H1 (cell line): Measurements from ENCODE around the gene G6PC3. TPM values are rescaled to one million over a fixed set of nuclear protein-coding genes. Genes with fewer than 3 reads are reported as not detected.

Experiments used
- polyA plus RNA-seq, 7 experiments: library from polyadenylated mRNA; depleted of rRNA in 3 of 7; stranded (reverse) in 5 of 7; unstranded in 2 of 7; fragments of >200 nt in 5 of 7; fragments of 200-250 nt in 2 of 7; gene quantifications; 1 replicate in 5 of 7; 2 replicates in 1 of 7; 4 replicates in 1 of 7; pipeline versions ENCODE4 v1.2.1 to v1.2.3, GENCODE V29; 2011 to 2013; ENCODE audit warnings: missing spikeins in 2 of 7, mixed read lengths in 2 of 7
- small RNA-seq: library from polyadenylated mRNA; stranded (forward); fragments of <200 nt; extraction: miRNeasy Mini kit (QIAGEN cat#:217004); gene quantifications from one replicate; pipeline ENCODE3, GENCODE V24; 2013; ENCODE audit not compliant: insufficient read depth
- total RNA-seq: library from RNA; stranded (reverse); fragmentation: NEBNext Ultra II Directional; extraction: Animal tissue kit (Norgen Biotek cat#: 25700); gene quantifications from 2 replicates; pipeline ENCODE4 v1.2.1, GENCODE V29; 2021

The G6PC3 gene
- total and polyA plus RNA-seq, 2 of the 8 experiments (the other 6 are each of a cell fraction or from before 2014, with no cell fraction given): 104 to 343 TPM

Small RNA genes lying within 50 kb of the gene (small RNA-seq; reads per million reads assigned to genes)
- not detected for gene RF00012

Other genes starting within 250 kb of the G6PC3 start
- gene MPP3, start 237.6 kb upstream of the G6PC3 start, total RNA-seq: 5.5 and 6.1 TPM in 2 replicates
- gene MPP3, start 237.6 kb upstream of the G6PC3 start, polyA plus RNA-seq (2011; rRNA removed): 3.1 and 3.8 TPM in 2 replicates
- not detected in 2 replicates for gene CD300LG, start 223.6 kb upstream of the G6PC3 start, total RNA-seq
- 0.06 and 0.14 TPM in 2 replicates for gene CD300LG, start 223.6 kb upstream of the G6PC3 start, polyA plus RNA-seq (2011; rRNA removed)
- 30.9 and 31.6 TPM in 2 replicates for gene MPP2, start 163.2 kb upstream of the G6PC3 start, total RNA-seq
- gene MPP2, start 163.2 kb upstream of the G6PC3 start, polyA plus RNA-seq (2011; rRNA removed): 33.5 and 34.1 TPM in 2 replicates
- gene PPY, start 128.3 kb upstream of the G6PC3 start, total RNA-seq: not detected in 2 replicates
- gene PPY, start 128.3 kb upstream of the G6PC3 start, polyA plus RNA-seq (2011; rRNA removed): 0.26 TPM in 1 of 2 replicates, not detected in the other
- gene PYY, start 116.8 kb upstream of the G6PC3 start, total RNA-seq: 0.42 and 0.93 TPM in 2 replicates
- 2.7 and 3.4 TPM in 2 replicates for gene PYY, start 116.8 kb upstream of the G6PC3 start, polyA plus RNA-seq (2011; rRNA removed)
- gene NAGS, start 66.1 kb upstream of the G6PC3 start, total RNA-seq: 5.1 TPM in 2 replicates
- gene NAGS, start 66.1 kb upstream of the G6PC3 start, polyA plus RNA-seq (2011; rRNA removed): 4.0 and 4.4 TPM in 2 replicates
- 16.1 and 20.9 TPM in 2 replicates for gene TMEM101, start 55.8 kb upstream of the G6PC3 start, total RNA-seq
- gene TMEM101, start 55.8 kb upstream of the G6PC3 start, polyA plus RNA-seq (2011; rRNA removed): 44.7 and 55.6 TPM in 2 replicates
- gene LSM12, start 4.1 kb upstream of the G6PC3 start, total RNA-seq: 118 and 142 TPM in 2 replicates
- 51.6 and 69.8 TPM in 2 replicates for gene LSM12, start 4.1 kb upstream of the G6PC3 start, polyA plus RNA-seq (2011; rRNA removed)
- gene HDAC5, start 52.9 kb downstream of the G6PC3 start, total RNA-seq: 48.5 and 54.0 TPM in 2 replicates
- gene HDAC5, start 52.9 kb downstream of the G6PC3 start, polyA plus RNA-seq (2011; rRNA removed): 54.4 and 79.2 TPM in 2 replicates
- 18.8 and 19.4 TPM in 2 replicates for gene HROB, start 71.2 kb downstream of the G6PC3 start, total RNA-seq
- 21.6 and 24.1 TPM in 2 replicates for gene HROB, start 71.2 kb downstream of the G6PC3 start, polyA plus RNA-seq (2011; rRNA removed)
- gene ASB16, start 100.0 kb downstream of the G6PC3 start, total RNA-seq: 0.19 TPM in 1 of 2 replicates, not detected in the other
- gene ASB16, start 100.0 kb downstream of the G6PC3 start, polyA plus RNA-seq (2011; rRNA removed): 0.05 and 0.09 TPM in 2 replicates
- 15.7 and 18.5 TPM in 2 replicates for gene TMUB2, start 116.2 kb downstream of the G6PC3 start, total RNA-seq
- 30.5 and 34.7 TPM in 2 replicates for gene TMUB2, start 116.2 kb downstream of the G6PC3 start, polyA plus RNA-seq (2011; rRNA removed)
- 103 and 106 TPM in 2 replicates for gene ATXN7L3, start 129.1 kb downstream of the G6PC3 start, total RNA-seq
- 53.7 and 72.5 TPM in 2 replicates for gene ATXN7L3, start 129.1 kb downstream of the G6PC3 start, polyA plus RNA-seq (2011; rRNA removed)
- gene UBTF, start 148.9 kb downstream of the G6PC3 start, total RNA-seq: 102 and 106 TPM in 2 replicates
- gene UBTF, start 148.9 kb downstream of the G6PC3 start, polyA plus RNA-seq (2011; rRNA removed): 14.7 and 18.0 TPM in 2 replicates
- gene SLC4A1, start 197.4 kb downstream of the G6PC3 start, total RNA-seq: 0.08 TPM in 1 of 2 replicates, not detected in the other
- gene SLC4A1, start 197.4 kb downstream of the G6PC3 start, polyA plus RNA-seq (2011; rRNA removed): 0.08 and 0.09 TPM in 2 replicates
- gene RUNDC3A, start 237.9 kb downstream of the G6PC3 start, total RNA-seq: 6.1 and 6.4 TPM in 2 replicates
- 13.8 and 15.6 TPM in 2 replicates for gene RUNDC3A, start 237.9 kb downstream of the G6PC3 start, polyA plus RNA-seq (2011; rRNA removed)